ENCODE data around the gene KLKB1. TPM values are rescaled to one million over a fixed set of nuclear protein-coding genes. Genes with fewer than 3 reads are reported as not detected.
A peak's percentile ranks its signal among the peaks of the same experiment; 100 is the strongest.

The KLKB1 gene
- total and polyA plus RNA-seq, 2 donors (not counting 1 experiment from before 2014, with no cell fraction given): 0.06 to 0.17 TPM

- Histone ChIP-seq H4K20me1 (ENCODE audit: control insufficient read depth, extremely low read depth, insufficient read depth, low read length) (no peaks in the 10 kb centered on the region), H3K9me3 (ENCODE audit: control insufficient read depth, insufficient read depth, low read depth, low read length) (no peaks in the 10 kb centered on the region), H3K79me2 (ENCODE audit: control insufficient read depth, insufficient read depth, low read length) (no peaks in the 10 kb centered on the region), H2AFZ (ENCODE audit: low read length) (no peak overlapping the region), H3K4me1 (ENCODE audit: control insufficient read depth, extremely low read depth, insufficient read depth, low read length) (no peaks in the 10 kb centered on the region), H3K27me3 (ENCODE audit: control insufficient read depth, insufficient read depth, low read length) (peaks cover 5% of the 10 kb centered on the region), H3K4me2 (ENCODE audit: extremely low read depth, insufficient read depth, low read length) (no peak overlapping the region), H3K4me3 (replicated peaks in 1 of 4; ENCODE audit: control extremely low read depth in 1 of 4, insufficient read depth in 1 of 4, low read depth in 3 of 4, low read length in 4 of 4) (no peak overlapping the region), H3K36me3 (ENCODE audit: control insufficient read depth, insufficient read depth, low read length) (no peaks in the 10 kb centered on the region), H3K9ac (ENCODE audit: insufficient read depth, low read length) (no peak overlapping the region), H3K27ac (ENCODE audit: insufficient read depth, low read length) (no peak overlapping the region)
- DNase-seq (ENCODE audit: low read depth in 2 of 2): no peak
- TF ChIP-seq, protein P1, sequence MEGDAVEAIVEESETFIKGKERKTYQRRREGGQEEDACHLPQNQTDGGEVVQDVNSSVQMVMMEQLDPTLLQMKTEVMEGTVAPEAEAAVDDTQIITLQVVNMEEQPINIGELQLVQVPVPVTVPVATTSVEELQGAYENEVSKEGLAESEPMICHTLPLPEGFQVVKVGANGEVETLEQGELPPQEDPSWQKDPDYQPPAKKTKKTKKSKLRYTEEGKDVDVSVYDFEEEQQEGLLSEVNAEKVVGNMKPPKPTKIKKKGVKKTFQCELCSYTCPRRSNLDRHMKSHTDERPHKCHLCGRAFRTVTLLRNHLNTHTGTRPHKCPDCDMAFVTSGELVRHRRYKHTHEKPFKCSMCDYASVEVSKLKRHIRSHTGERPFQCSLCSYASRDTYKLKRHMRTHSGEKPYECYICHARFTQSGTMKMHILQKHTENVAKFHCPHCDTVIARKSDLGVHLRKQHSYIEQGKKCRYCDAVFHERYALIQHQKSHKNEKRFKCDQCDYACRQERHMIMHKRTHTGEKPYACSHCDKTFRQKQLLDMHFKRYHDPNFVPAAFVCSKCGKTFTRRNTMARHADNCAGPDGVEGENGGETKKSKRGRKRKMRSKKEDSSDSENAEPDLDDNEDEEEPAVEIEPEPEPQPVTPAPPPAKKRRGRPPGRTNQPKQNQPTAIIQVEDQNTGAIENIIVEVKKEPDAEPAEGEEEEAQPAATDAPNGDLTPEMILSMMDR (conservative IDR thresholded peaks at IDR 0.05 in 1 of 2, IDR thresholded peaks at IDR 0.05 in 1 of 2; ENCODE audit: low read depth in 1 of 2, low read length in 2 of 2): no peak
- no peak for TF ChIP-seq EZH2 (IDR thresholded peaks at IDR 0.05; ENCODE audit: low read length, missing control alignments)
Measured at GRCh38 chr4:186300659-186301390, 73.5 kb downstream of the KLKB1 start.

DNA sequence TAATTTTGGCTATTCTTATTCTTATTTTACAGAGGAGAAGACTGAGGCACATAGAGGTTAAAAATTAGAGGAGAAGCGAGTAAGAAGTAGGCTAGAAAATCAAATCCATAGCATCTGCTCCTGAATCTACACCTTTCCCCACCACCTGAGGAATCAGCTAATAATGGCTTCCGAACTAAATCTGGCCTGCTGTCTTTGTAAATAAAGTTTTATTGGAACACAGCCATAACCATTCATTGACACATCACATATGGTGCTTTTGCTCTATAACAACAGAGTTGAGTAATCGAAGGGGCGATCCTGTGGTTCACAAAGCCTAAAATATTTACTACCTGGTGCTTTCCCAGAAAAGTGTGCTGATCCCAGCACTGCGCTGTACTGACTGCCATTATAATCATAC, 76.9 kb downstream of the KLKB1 start:
- H3K4me1 ChIP-seq (ENCODE audit: control insufficient read depth, extremely low read depth, insufficient read depth, low read length): no peaks in the 10 kb centered on the region
- H3K27ac ChIP-seq (ENCODE audit: insufficient read depth, low read length): no peak overlapping the region
- H3K79me2 ChIP-seq (ENCODE audit: control insufficient read depth, insufficient read depth, low read length): no peaks in the 10 kb centered on the region
- H3K4me3 ChIP-seq (replicated peaks in 1 of 4; ENCODE audit: control extremely low read depth in 1 of 4, insufficient read depth in 1 of 4, low read depth in 3 of 4, low read length in 4 of 4): no peak overlapping the region
- no peaks in the 10 kb centered on the region for H3K36me3 ChIP-seq (ENCODE audit: control insufficient read depth, insufficient read depth, low read length)
- no peaks in the 10 kb centered on the region for H4K20me1 ChIP-seq (ENCODE audit: control insufficient read depth, extremely low read depth, insufficient read depth, low read length)
- H3K9ac ChIP-seq (ENCODE audit: insufficient read depth, low read length): no peak overlapping the region
- no peak overlapping the region for H2AFZ ChIP-seq (ENCODE audit: low read length)
- TF ChIP-seq, protein P1 (conservative IDR thresholded peaks at IDR 0.05 in 1 of 2, IDR thresholded peaks at IDR 0.05 in 1 of 2; ENCODE audit: low read depth in 1 of 2, low read length in 2 of 2): no peak
- TF ChIP-seq EZH2 (IDR thresholded peaks at IDR 0.05; ENCODE audit: low read length, missing control alignments): no peak
- peak in 1 of 2 donors; percentile 1 for DNase-seq (ENCODE audit: low read depth in 2 of 2)
- H3K9me3 ChIP-seq (ENCODE audit: control insufficient read depth, insufficient read depth, low read depth, low read length): no peaks in the 10 kb centered on the region
- no peak overlapping the region for H3K4me2 ChIP-seq (ENCODE audit: extremely low read depth, insufficient read depth, low read length)
- no peaks in the 10 kb centered on the region for H3K27me3 ChIP-seq (ENCODE audit: control insufficient read depth, insufficient read depth, low read length)

- TF ChIP-seq, protein P1 (conservative IDR thresholded peaks at IDR 0.05 in 1 of 2, IDR thresholded peaks at IDR 0.05 in 1 of 2; ENCODE audit: low read depth in 1 of 2, low read length in 2 of 2): no peak
- TF ChIP-seq EZH2 (IDR thresholded peaks at IDR 0.05; ENCODE audit: low read length, missing control alignments): no peak
- peak in 1 of 2 donors; percentile 25 for DNase-seq (ENCODE audit: low read depth in 2 of 2)
- Histone ChIP-seq H3K9me3 (ENCODE audit: control insufficient read depth, insufficient read depth, low read depth, low read length) (no peaks in the 10 kb centered on the region), H3K9ac (ENCODE audit: insufficient read depth, low read length) (no peak overlapping the region), H2AFZ (ENCODE audit: low read length) (no peak overlapping the region), H3K27ac (ENCODE audit: insufficient read depth, low read length) (no peak overlapping the region), H3K27me3 (ENCODE audit: control insufficient read depth, insufficient read depth, low read length) (no peaks in the 10 kb centered on the region), H3K4me1 (ENCODE audit: control insufficient read depth, extremely low read depth, insufficient read depth, low read length) (no peaks in the 10 kb centered on the region), H3K4me2 (ENCODE audit: extremely low read depth, insufficient read depth, low read length) (no peak overlapping the region), H3K79me2 (ENCODE audit: control insufficient read depth, insufficient read depth, low read length) (no peaks in the 10 kb centered on the region), H3K4me3 (replicated peaks in 1 of 4; ENCODE audit: control extremely low read depth in 1 of 4, insufficient read depth in 1 of 4, low read depth in 3 of 4, low read length in 4 of 4) (no peak overlapping the region), H3K36me3 (ENCODE audit: control insufficient read depth, insufficient read depth, low read length) (no peaks in the 10 kb centered on the region), H4K20me1 (ENCODE audit: control insufficient read depth, extremely low read depth, insufficient read depth, low read length) (no peaks in the 10 kb centered on the region)
Measured at GRCh38 chr4:186304866-186305505, 77.7 kb downstream of the KLKB1 start.

All from fibroblast of lung (primary cell).